ENCODE measurements around the gene CDKL1.

The CDKL1 gene

GRCh38 chr14:50395448-50395847 lies 1.2 kb downstream of the CDKL1 start:
- Histone ChIP-seq H3K4me1 (ENCODE audit: low read depth, poor library complexity, severe bottlenecking) (no peaks in the 10 kb centered on the region), H3K4me2 (no peak overlapping the region), H3K79me2 (ENCODE audit: insufficient read depth, low read depth) (no peaks in the 10 kb centered on the region), H3K36me3 (ENCODE audit: insufficient read depth) (no peaks in the 10 kb centered on the region), H2AFZ (ENCODE audit: low read depth) (no peak overlapping the region), H3K27ac (no peak overlapping the region), H4K20me1 (ENCODE audit: insufficient read depth) (no peaks in the 10 kb centered on the region), H3K9ac (no peak overlapping the region), H3K4me3 (IDR thresholded peaks at IDR 0.05; ENCODE audit: insufficient read depth, low read depth, low read length) (no peak overlapping the region), H3K27me3 (ENCODE audit: insufficient read depth, low read depth) (no peaks in the 10 kb centered on the region)
- TF ChIP-seq, protein P1, sequence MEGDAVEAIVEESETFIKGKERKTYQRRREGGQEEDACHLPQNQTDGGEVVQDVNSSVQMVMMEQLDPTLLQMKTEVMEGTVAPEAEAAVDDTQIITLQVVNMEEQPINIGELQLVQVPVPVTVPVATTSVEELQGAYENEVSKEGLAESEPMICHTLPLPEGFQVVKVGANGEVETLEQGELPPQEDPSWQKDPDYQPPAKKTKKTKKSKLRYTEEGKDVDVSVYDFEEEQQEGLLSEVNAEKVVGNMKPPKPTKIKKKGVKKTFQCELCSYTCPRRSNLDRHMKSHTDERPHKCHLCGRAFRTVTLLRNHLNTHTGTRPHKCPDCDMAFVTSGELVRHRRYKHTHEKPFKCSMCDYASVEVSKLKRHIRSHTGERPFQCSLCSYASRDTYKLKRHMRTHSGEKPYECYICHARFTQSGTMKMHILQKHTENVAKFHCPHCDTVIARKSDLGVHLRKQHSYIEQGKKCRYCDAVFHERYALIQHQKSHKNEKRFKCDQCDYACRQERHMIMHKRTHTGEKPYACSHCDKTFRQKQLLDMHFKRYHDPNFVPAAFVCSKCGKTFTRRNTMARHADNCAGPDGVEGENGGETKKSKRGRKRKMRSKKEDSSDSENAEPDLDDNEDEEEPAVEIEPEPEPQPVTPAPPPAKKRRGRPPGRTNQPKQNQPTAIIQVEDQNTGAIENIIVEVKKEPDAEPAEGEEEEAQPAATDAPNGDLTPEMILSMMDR (conservative IDR thresholded peaks at IDR 0.05; ENCODE audit: low read depth, low read length): no peak

DNA sequence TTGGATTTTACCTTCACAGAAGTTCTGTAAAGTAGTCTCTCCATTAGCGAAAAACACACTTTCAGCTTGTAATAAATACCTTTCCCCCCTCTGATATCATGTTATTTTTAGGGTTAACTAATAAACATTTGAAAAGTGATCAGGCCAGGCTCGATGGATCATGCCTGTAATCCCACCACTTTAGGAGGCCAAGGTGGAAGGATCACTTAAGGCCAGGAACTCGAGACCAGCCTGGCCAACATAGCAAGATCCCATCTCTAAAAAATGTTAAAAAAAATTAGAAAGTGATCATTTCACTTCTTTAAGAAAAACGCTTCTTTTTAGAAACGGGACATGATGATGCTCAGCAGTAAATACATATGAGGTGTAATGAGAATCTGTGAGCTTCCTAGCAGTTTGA lies 2.0 kb downstream of the CDKL1 start:
- Histone ChIP-seq H3K27me3 (ENCODE audit: insufficient read depth, low read depth) (no peaks in the 10 kb centered on the region), H4K20me1 (ENCODE audit: insufficient read depth) (no peaks in the 10 kb centered on the region), H3K27ac (no peak overlapping the region), H3K4me1 (ENCODE audit: low read depth, poor library complexity, severe bottlenecking) (no peaks in the 10 kb centered on the region), H3K9ac (no peak overlapping the region), H3K4me3 (IDR thresholded peaks at IDR 0.05; ENCODE audit: insufficient read depth, low read depth, low read length) (no peak overlapping the region), H3K36me3 (ENCODE audit: insufficient read depth) (no peaks in the 10 kb centered on the region), H3K4me2 (no peak overlapping the region), H2AFZ (ENCODE audit: low read depth) (no peak overlapping the region), H3K79me2 (ENCODE audit: insufficient read depth, low read depth) (no peaks in the 10 kb centered on the region)
- TF ChIP-seq, protein P1 (conservative IDR thresholded peaks at IDR 0.05; ENCODE audit: low read depth, low read length): no peak

DNA sequence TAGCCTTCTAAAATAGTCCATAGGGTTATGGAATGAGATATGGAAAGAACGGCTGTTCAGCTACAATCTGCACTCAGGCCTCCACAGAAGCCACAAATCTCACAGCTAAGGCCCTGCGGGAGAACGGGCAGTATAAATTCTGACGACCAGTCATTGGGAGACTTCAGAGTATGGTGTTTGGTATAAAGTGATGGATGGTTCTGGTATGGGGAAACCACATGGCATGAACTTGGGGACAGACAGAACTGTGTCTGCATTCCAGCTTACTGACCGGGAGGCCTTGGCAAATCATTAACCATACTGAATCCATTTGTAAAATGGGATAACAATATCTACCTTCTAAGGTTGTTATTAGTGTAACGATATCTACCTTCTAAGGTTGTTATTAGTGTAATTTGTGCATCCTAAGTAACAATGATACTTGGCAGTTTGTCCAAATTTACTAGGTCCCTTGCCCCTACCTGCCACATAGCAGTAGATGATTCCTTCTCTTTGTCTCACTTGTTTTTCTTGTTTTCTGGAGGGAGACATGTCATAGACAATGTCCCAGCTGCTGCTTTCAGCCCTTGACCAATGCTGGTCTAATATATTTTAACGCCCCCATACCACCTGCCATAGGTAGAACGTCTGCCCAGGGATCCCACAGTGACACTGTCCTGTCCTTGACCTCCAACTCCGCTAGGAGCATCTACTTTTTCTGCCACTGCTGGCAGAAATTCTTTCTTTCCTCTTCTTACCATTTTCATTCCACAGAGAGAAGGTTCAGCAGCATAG lies 6.8 kb downstream of the CDKL1 start:
- TF ChIP-seq, protein P1 (conservative IDR thresholded peaks at IDR 0.05; ENCODE audit: low read depth, low read length): no peak
- H3K4me3 ChIP-seq (IDR thresholded peaks at IDR 0.05; ENCODE audit: insufficient read depth, low read depth, low read length): no peak overlapping the region
- no peak overlapping the region for H2AFZ ChIP-seq (ENCODE audit: low read depth)
- H3K9ac ChIP-seq: no peak overlapping the region
- no peaks in the 10 kb centered on the region for H4K20me1 ChIP-seq (ENCODE audit: insufficient read depth)
- no peaks in the 10 kb centered on the region for H3K79me2 ChIP-seq (ENCODE audit: insufficient read depth, low read depth)
- no peaks in the 10 kb centered on the region for H3K27me3 ChIP-seq (ENCODE audit: insufficient read depth, low read depth)
- no peak overlapping the region for H3K4me2 ChIP-seq
- no peaks in the 10 kb centered on the region for H3K4me1 ChIP-seq (ENCODE audit: low read depth, poor library complexity, severe bottlenecking)
- no peak overlapping the region for H3K27ac ChIP-seq
- no peaks in the 10 kb centered on the region for H3K36me3 ChIP-seq (ENCODE audit: insufficient read depth)

- no peak overlapping the region for H3K4me3 ChIP-seq (IDR thresholded peaks at IDR 0.05; ENCODE audit: insufficient read depth, low read depth, low read length)
- H3K79me2 ChIP-seq (ENCODE audit: insufficient read depth, low read depth): no peaks in the 10 kb centered on the region
- H3K27me3 ChIP-seq (ENCODE audit: insufficient read depth, low read depth): no peaks in the 10 kb centered on the region
- no peaks in the 10 kb centered on the region for H3K4me1 ChIP-seq (ENCODE audit: low read depth, poor library complexity, severe bottlenecking)
- no peaks in the 10 kb centered on the region for H3K36me3 ChIP-seq (ENCODE audit: insufficient read depth)
- H2AFZ ChIP-seq (ENCODE audit: low read depth): no peak overlapping the region
- TF ChIP-seq, protein P1 (conservative IDR thresholded peaks at IDR 0.05; ENCODE audit: low read depth, low read length): no peak
- H3K9ac ChIP-seq: no peak overlapping the region
- H4K20me1 ChIP-seq (ENCODE audit: insufficient read depth): no peaks in the 10 kb centered on the region
- H3K4me2 ChIP-seq: no peak overlapping the region
- no peak overlapping the region for H3K27ac ChIP-seq
These were observed 8.3 kb downstream of the CDKL1 start for GRCh38 chr14:50388256-50388931.

All from KMS-11 (cell line).